HepG2 (cell line): ENCODE results near the gene PALMD. TPM values are rescaled to one million over a fixed set of nuclear protein-coding genes. Genes with fewer than 3 reads are reported as not detected.

Source experiments
- CHD2 ChIP-seq: IDR thresholded peaks from 2 replicates; pipeline ENCODE4 v1.6.1; 2011; ENCODE audit warnings: low read depth, low read length, improper control_type of control experiment
- JARID2 ChIP-seq: sonication (generic); formaldehyde crosslinking; IDR thresholded peaks from 2 replicates; pipeline ENCODE4 v1.8.1; 2023; ENCODE audit warnings: missing genetic modification reagents, inconsistent platforms; ENCODE audit not compliant: insufficient replicate concordance
- KLF9 ChIP-seq: IDR thresholded peaks from 2 replicates; pipeline ENCODE4 v1.6.1; 2016; ENCODE audit warnings: low read depth
- REXO4 ChIP-seq: sonication (generic); formaldehyde crosslinking; IDR thresholded peaks from 2 replicates; pipeline ENCODE4 v1.8.0; 2022; ENCODE audit warnings: missing genetic modification reagents, mild to moderate bottlenecking, borderline replicate concordance
- ZNF260 ChIP-seq: sonication (generic); formaldehyde crosslinking; IDR thresholded peaks from 2 replicates; pipeline ENCODE4 v1.4.0; 2020; ENCODE audit warnings: missing genetic modification reagents, low read depth, mild to moderate bottlenecking, borderline replicate concordance
- ZNF737 ChIP-seq: sonication (generic); formaldehyde crosslinking; IDR thresholded peaks from 2 replicates; pipeline ENCODE4 v1.5.0; 2020; ENCODE audit warnings: missing genetic modification reagents, mild to moderate bottlenecking, borderline replicate concordance
- polyA plus RNA-seq, 8 experiments: library from polyadenylated mRNA; depleted of rRNA in 3 of 8; stranded (reverse) in 7 of 8; unstranded in 1 of 8; fragments of >200 nt; fragmentation: Illumina TruSeq in 4 of 8; extraction: Trizol in 4 of 8; gene quantifications; 2 replicates each; pipeline versions ENCODE4 v1.2.1 to v1.2.3, GENCODE V29; 2011 to 2016; ENCODE audit warnings: low read depth in 4 of 8, missing spikeins in 1 of 8, mixed read lengths in 1 of 8; ENCODE audit not compliant: insufficient read depth in 1 of 8
- total RNA-seq, 5 experiments: library from RNA; depleted of rRNA; stranded (reverse); fragments of >200 nt; fragmentation: Illumina TruSeq; extraction: Trizol; gene quantifications; 2 replicates each; pipeline ENCODE4 v1.2.3, GENCODE V29; 2016; ENCODE audit warnings: low read depth in 1 of 5
- TF ChIP-seq, protein P1 (sequence below): sonication (generic); formaldehyde crosslinking; IDR thresholded peaks from 2 replicates; pipeline ENCODE4 v1.4.0; 2020; ENCODE audit warnings: missing genetic modification reagents
- TF ChIP-seq, protein P2 (sequence below): sonication (generic); formaldehyde crosslinking; IDR thresholded peaks from 2 replicates; pipeline ENCODE4; 2020; ENCODE audit warnings: missing genetic modification reagents, mild to moderate bottlenecking, borderline replicate concordance

Gene PALMD
- total and polyA plus RNA-seq, 2 of the 13 experiments (the other 11 are each of a cell fraction or from before 2014, with no cell fraction given): 5.5 to 31.1 TPM

DNA sequence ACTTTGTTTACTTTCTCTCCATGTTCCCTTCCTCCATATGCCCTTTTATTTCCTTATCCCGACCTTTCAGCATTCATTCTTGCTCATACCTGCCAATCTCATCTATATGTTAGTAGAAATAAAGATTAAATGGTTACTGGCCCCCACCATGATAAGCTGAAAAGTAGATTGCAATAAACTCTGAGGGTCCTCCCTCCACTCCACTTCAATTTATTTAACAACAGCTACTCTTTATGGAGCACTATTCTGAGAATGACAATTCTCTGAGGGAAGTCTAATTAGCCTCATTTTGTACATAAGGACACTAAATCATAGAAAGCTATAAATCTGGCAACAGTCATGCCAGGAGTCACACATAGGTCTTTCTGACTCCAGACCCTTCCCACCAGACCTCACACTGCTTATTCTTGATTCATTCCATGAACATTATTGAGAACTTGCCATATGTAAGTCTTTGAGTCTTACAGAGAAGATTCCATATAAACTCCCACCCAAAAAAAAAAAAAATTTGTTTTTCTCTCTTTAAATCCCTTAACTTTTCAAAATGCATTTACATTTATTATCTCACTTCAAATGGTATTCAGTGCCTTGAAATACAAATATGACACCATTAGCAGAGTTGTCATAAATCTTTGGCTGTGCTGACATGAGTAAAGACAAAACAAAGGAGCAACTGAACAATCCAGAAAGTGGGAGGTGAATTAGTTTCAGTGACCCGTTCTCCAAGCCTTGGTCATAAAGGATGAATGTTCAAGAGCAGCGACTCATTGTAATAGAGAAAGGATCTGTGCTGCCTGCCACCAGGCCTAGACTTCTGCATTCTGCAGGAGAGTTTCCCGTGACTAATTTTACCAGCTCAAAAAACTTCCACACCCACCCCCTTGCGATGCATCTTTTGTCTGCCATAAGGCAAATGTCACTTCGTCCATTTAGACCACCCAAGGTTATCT is 28.5 kb downstream of the PALMD start (continued):
- no peak for TF ChIP-seq KLF9 (CRISPR knock-in tag)
- TF ChIP-seq, protein P1, sequence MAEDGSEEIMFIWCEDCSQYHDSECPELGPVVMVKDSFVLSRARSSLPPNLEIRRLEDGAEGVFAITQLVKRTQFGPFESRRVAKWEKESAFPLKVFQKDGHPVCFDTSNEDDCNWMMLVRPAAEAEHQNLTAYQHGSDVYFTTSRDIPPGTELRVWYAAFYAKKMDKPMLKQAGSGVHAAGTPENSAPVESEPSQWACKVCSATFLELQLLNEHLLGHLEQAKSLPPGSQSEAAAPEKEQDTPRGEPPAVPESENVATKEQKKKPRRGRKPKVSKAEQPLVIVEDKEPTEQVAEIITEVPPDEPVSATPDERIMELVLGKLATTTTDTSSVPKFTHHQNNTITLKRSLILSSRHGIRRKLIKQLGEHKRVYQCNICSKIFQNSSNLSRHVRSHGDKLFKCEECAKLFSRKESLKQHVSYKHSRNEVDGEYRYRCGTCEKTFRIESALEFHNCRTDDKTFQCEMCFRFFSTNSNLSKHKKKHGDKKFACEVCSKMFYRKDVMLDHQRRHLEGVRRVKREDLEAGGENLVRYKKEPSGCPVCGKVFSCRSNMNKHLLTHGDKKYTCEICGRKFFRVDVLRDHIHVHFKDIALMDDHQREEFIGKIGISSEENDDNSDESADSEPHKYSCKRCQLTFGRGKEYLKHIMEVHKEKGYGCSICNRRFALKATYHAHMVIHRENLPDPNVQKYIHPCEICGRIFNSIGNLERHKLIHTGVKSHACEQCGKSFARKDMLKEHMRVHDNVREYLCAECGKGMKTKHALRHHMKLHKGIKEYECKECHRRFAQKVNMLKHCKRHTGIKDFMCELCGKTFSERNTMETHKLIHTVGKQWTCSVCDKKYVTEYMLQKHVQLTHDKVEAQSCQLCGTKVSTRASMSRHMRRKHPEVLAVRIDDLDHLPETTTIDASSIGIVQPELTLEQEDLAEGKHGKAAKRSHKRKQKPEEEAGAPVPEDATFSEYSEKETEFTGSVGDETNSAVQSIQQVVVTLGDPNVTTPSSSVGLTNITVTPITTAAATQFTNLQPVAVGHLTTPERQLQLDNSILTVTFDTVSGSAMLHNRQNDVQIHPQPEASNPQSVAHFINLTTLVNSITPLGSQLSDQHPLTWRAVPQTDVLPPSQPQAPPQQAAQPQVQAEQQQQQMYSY (CRISPR knock-in tag): no peak
- no peak for TF ChIP-seq ZNF737 (CRISPR knock-in tag)
- TF ChIP-seq REXO4: no peak
- TF ChIP-seq CHD2: no peak
- TF ChIP-seq ZNF260 (CRISPR knock-in tag): no peak
- TF ChIP-seq, protein P2, sequence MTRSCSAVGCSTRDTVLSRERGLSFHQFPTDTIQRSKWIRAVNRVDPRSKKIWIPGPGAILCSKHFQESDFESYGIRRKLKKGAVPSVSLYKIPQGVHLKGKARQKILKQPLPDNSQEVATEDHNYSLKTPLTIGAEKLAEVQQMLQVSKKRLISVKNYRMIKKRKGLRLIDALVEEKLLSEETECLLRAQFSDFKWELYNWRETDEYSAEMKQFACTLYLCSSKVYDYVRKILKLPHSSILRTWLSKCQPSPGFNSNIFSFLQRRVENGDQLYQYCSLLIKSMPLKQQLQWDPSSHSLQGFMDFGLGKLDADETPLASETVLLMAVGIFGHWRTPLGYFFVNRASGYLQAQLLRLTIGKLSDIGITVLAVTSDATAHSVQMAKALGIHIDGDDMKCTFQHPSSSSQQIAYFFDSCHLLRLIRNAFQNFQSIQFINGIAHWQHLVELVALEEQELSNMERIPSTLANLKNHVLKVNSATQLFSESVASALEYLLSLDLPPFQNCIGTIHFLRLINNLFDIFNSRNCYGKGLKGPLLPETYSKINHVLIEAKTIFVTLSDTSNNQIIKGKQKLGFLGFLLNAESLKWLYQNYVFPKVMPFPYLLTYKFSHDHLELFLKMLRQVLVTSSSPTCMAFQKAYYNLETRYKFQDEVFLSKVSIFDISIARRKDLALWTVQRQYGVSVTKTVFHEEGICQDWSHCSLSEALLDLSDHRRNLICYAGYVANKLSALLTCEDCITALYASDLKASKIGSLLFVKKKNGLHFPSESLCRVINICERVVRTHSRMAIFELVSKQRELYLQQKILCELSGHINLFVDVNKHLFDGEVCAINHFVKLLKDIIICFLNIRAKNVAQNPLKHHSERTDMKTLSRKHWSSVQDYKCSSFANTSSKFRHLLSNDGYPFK (CRISPR knock-in tag): no peak
- TF ChIP-seq JARID2 (CRISPR knock-in tag): no peak
- TF ChIP-seq, all 625 proteins: peak for 0
